CD4-positive, alpha-beta T cell treated with Interleukin-6 for 4 hours (primary cell): ENCODE measurements around the gene MPG.

Experiments
- DNase-seq: peaks from one replicate; pipeline ENCODE4 v3.0.0-alpha.2; 2020; ENCODE audit warnings: mixed read lengths

The MPG gene

GRCh38 chr16:85865-86264 lies 7.8 kb downstream of the MPG start:
- no peak for DNase-seq

GRCh38 chr16:86483-86952 lies 8.5 kb downstream of the MPG start:
- DNase-seq, result no peak

GRCh38 chr16:88613-89012 lies 10.6 kb downstream of the MPG start:
- DNase-seq, result no peak

GRCh38 chr16:89391-90302 lies 11.6 kb downstream of the MPG start:
- DNase-seq, result no peak

- no peak for DNase-seq
Observed at GRCh38 chr16:91484-91883, 13.5 kb downstream of the MPG start.

GRCh38 chr16:92431-93339 lies 14.7 kb downstream of the MPG start:
- DNase-seq, result no peak

GRCh38 chr16:94918-95265 lies 16.9 kb downstream of the MPG start:
- no peak for DNase-seq

- DNase-seq, result peak; percentile 91
Observed at GRCh38 chr16:96935-97381, 18.9 kb downstream of the MPG start.

GRCh38 chr16:97822-98221 lies 19.8 kb downstream of the MPG start:
- DNase-seq, result no peak

GRCh38 chr16:100989-101388 lies 23.0 kb downstream of the MPG start:
- no peak for DNase-seq

GRCh38 chr16:101586-101985 lies 23.6 kb downstream of the MPG start:
- DNase-seq, result no peak

- DNase-seq, result no peak
Observed at GRCh38 chr16:102060-102855, 24.2 kb downstream of the MPG start.

GRCh38 chr16:104355-104754 lies 26.3 kb downstream of the MPG start:
- no peak for DNase-seq

GRCh38 chr16:104928-105327 lies 26.9 kb downstream of the MPG start:
- no peak for DNase-seq

GRCh38 chr16:105521-105920 lies 27.5 kb downstream of the MPG start:
- DNase-seq, result no peak

- DNase-seq, result peak; percentile 64
Observed at GRCh38 chr16:106623-107324, 28.7 kb downstream of the MPG start.

- no peak for DNase-seq
Observed at GRCh38 chr16:112153-112840, 34.3 kb downstream of the MPG start.

GRCh38 chr16:114327-114726 lies 36.3 kb downstream of the MPG start:
- no peak for DNase-seq

- DNase-seq, result no peak
Observed at GRCh38 chr16:116015-116414, 38.0 kb downstream of the MPG start.

- DNase-seq, result peak; percentile 77
Observed at GRCh38 chr16:117379-118365, 39.6 kb downstream of the MPG start.
